Measurements from ENCODE around the gene TRPM1. TPM values are rescaled to one million over a fixed set of nuclear protein-coding genes. Genes with fewer than 3 reads are reported as not detected.

TRPM1 gene
- total and polyA plus RNA-seq, 9 of the 15 experiments (the other 6 are each of a cell fraction or from before 2014, with no cell fraction given): 0.01 to 0.06 (median 0.03) TPM; not detected in 5

GRCh38 chr15:30991255-30992235 lies 110.0 kb downstream of the TRPM1 start, which contains the start of gene MTMR10 (continued):
- TF ChIP-seq L3MBTL2 (IDR thresholded peaks at IDR 0.05): peak; percentile 73
- no peak for TF ChIP-seq ZNF431 (CRISPR knock-in tag; IDR thresholded peaks at IDR 0.05)
- no peak for TF ChIP-seq POLR3G (IDR thresholded peaks at IDR 0.05; ENCODE audit: extremely low read depth, insufficient read length, insufficient replicate concordance)
- TF ChIP-seq, protein P1, sequence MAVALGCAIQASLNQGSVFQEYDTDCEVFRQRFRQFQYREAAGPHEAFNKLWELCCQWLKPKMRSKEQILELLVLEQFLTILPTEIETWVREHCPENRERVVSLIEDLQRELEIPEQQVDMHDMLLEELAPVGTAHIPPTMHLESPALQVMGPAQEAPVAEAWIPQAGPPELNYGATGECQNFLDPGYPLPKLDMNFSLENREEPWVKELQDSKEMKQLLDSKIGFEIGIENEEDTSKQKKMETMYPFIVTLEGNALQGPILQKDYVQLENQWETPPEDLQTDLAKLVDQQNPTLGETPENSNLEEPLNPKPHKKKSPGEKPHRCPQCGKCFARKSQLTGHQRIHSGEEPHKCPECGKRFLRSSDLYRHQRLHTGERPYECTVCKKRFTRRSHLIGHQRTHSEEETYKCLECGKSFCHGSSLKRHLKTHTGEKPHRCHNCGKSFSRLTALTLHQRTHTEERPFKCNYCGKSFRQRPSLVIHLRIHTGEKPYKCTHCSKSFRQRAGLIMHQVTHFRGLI (CRISPR knock-in tag; IDR thresholded peaks at IDR 0.05): no peak
- peak; percentile 80 for TF ChIP-seq BHLHE40 (IDR thresholded peaks at IDR 0.05; ENCODE audit: low read length)
- TF ChIP-seq DIDO1 (tag; IDR thresholded peaks at IDR 0.05; ENCODE audit: low read depth): no peak
- no peak for TF ChIP-seq CBX8 (IDR thresholded peaks at IDR 0.05; ENCODE audit: borderline replicate concordance, extremely low read depth, low read depth, low read length, poor library complexity, severe bottlenecking)
- no peak for TF ChIP-seq KDM4B (IDR thresholded peaks at IDR 0.05; ENCODE audit: borderline replicate concordance in 2 of 2, low read depth in 1 of 2)
- TF ChIP-seq ZNF217 (CRISPR knock-in tag; IDR thresholded peaks at IDR 0.05): no peak
- no peak for TF ChIP-seq SRSF7 (optimal IDR thresholded peaks at IDR 0.05; ENCODE audit: low read depth, low read length)
- peak; percentile 83 for TF ChIP-seq NONO (IDR thresholded peaks at IDR 0.05; ENCODE audit: low read depth in 2 of 2, low read length in 1 of 2)
- no peak for TF ChIP-seq NEUROD1 (IDR thresholded peaks at IDR 0.05; ENCODE audit: borderline replicate concordance, low read depth, low read length, partially characterized antibody)
- TF ChIP-seq, protein P2, sequence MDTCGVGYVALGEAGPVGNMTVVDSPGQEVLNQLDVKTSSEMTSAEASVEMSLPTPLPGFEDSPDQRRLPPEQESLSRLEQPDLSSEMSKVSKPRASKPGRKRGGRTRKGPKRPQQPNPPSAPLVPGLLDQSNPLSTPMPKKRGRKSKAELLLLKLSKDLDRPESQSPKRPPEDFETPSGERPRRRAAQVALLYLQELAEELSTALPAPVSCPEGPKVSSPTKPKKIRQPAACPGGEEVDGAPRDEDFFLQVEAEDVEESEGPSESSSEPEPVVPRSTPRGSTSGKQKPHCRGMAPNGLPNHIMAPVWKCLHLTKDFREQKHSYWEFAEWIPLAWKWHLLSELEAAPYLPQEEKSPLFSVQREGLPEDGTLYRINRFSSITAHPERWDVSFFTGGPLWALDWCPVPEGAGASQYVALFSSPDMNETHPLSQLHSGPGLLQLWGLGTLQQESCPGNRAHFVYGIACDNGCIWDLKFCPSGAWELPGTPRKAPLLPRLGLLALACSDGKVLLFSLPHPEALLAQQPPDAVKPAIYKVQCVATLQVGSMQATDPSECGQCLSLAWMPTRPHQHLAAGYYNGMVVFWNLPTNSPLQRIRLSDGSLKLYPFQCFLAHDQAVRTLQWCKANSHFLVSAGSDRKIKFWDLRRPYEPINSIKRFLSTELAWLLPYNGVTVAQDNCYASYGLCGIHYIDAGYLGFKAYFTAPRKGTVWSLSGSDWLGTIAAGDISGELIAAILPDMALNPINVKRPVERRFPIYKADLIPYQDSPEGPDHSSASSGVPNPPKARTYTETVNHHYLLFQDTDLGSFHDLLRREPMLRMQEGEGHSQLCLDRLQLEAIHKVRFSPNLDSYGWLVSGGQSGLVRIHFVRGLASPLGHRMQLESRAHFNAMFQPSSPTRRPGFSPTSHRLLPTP (IDR thresholded peaks at IDR 0.05; ENCODE audit: borderline replicate concordance, extremely low read depth, insufficient read length): no peak
- 0 out of 2 replicates have a peak, but pooled peaks have one; percentile 44 for TF ChIP-seq NFRKB (IDR thresholded peaks at IDR 0.05; ENCODE audit: low read depth)
- no peak for TF ChIP-seq MXI1 (IDR thresholded peaks at IDR 0.05; ENCODE audit: low read depth, low read length)
- peak in 1 of 2 experiments; percentile 86; a peak in 1 of 4 replicates for TF ChIP-seq ZNF639 (CRISPR knock-in tag; conservative IDR thresholded peaks at IDR 0.05 in 1 of 2, IDR thresholded peaks at IDR 0.05 in 1 of 2)
- no peak for TF ChIP-seq ZNF146 (CRISPR knock-in tag; IDR thresholded peaks at IDR 0.05; ENCODE audit: unreplicated experiment)
- no peak for TF ChIP-seq FOXP1 (CRISPR knock-in tag; IDR thresholded peaks at IDR 0.05)
- TF ChIP-seq ZSCAN32 (CRISPR knock-in tag; IDR thresholded peaks at IDR 0.05): no peak
